Fibroblast of pulmonary artery (primary cell): ENCODE data around the gene OPRL1.
"Not testable (repeated sequence)": the region's sequence is repeated elsewhere in the genome, so short reads cannot be mapped to it uniquely, and the experiment has no call there.

ENCODE experiments used
- DNase-seq: peaks from one replicate; pipeline ENCODE4 v3.0.0-alpha.2; 2010; ENCODE audit warnings: low read depth
- H3K4me3 ChIP-seq: replicated peaks from 2 replicates; pipeline ENCODE4 v1.5.1; 2011; ENCODE audit warnings: low read depth, mild to moderate bottlenecking, control low read depth, low read length, moderate library complexity
- CTCF ChIP-seq: IDR thresholded peaks from 2 replicates; pipeline ENCODE4 v1.5.1; 2011; ENCODE audit warnings: mild to moderate bottlenecking, control low read depth, low read length, inconsistent platforms; ENCODE audit errors: missing control alignments

Gene OPRL1

GRCh38 chr20:64083804-64084684 is 4.2 kb downstream of the OPRL1 start, which contains the start of gene LKAAEAR1:
Gene LKAAEAR1 (minus strand): TSS chr20:64084398. CDS start chr20:64084219, 179 bp downstream.
- TF ChIP-seq CTCF: no peak
- no peak for DNase-seq
- peak within 1 kb of the TSS; percentile 37 for H3K4me3 ChIP-seq

DNA sequence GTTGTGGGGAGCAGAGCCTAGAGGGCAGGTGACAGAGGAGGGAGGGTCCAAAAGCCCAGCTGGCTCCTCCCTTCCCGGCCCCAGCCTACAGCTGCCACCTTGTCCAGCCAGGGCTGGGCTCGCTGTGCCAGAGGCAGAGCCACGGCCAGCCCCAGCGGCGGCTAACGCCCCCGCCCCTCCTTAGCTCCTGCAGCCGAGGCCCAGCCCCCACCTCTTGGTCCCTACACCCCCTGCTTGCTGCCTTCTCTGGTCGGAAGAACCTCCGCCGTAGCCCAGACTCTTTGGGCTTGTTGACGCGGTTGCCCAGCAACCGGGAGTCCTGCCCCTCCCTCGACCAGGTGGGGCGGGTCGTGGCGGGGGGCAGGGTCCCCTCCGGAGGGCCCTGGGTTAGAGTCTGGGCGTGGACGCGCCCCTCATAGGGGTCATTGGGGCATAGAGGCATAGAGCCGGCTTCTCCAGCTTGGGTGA is 4.8 kb downstream of the OPRL1 start:
- no peak for DNase-seq
- H3K4me3 ChIP-seq: no peak overlapping the region
- no peak for TF ChIP-seq CTCF

DNA sequence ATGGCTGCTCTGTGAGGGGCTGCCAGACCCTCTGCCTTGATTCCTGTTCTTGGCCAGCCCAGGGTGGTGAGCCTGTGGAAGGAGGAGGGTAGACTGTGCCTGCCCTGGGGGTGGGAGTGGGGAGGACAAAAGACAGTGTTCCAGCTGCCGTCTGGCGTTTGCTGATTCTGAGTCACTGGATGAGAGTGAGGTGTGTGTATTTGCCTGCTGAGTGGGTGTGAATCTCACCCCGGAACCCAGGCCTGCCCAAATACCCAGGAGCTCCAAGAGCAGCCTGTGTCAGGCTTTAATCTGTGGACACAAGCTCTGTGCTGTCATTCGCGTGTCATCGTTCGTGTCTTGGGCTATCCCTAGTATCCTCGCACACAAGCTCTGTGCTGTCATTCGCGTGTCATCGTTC is 6.9 kb downstream of the OPRL1 start:
- H3K4me3 ChIP-seq: no peak overlapping the region
- no peak for TF ChIP-seq CTCF
- DNase-seq: no peak

DNA sequence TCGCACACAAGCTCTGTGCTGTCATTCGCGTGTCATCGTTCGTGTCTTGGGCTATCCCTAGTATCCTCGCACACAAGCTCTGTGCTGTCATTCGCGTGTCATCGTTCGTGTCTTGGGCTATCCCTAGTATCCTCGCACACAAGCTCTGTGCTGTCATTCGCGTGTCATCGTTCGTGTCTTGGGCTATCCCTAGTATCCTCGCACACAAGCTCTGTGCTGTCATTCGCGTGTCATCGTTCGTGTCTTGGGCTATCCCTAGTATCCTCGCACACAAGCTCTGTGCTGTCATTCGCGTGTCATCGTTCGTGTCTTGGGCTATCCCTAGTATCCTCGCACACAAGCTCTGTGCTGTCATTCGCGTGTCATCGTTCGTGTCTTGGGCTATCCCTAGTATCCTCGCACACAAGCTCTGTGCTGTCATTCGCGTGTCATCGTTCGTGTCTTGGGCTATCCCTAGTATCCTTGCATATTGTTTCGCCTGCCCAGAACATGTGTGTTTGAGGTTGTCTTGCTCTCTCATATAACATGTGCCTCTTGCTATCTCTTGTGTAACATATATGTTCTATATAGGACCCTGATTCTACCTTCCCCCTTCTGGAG is 7.4 kb downstream of the OPRL1 start:
- H3K4me3 ChIP-seq, DNase-seq: not testable (repeated sequence)

DNA sequence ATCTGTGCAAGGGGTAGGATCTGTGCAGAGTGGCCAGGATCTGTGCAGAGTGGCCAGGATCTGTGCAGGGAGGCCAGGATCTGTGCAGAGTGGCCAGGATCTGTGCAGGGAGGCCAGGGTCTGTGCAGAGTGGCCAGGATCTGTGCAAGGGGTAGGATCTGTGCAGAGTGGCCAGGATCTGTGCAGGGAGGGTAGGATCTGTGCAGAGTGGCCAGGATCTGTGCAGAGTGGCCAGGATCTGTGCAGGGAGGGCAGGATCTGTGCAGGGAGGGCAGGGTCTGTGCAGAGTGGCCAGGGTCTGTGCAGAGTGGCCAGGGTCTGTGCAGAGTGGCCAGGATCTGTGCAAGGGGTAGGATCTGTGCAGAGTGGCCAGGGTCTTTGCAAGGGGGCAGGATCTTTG is 8.7 kb downstream of the OPRL1 start:
- not testable (repeated sequence) for DNase-seq, H3K4me3 ChIP-seq

GRCh38 chr20:64090165-64090564 is 10.3 kb downstream of the OPRL1 start:
- no peak for TF ChIP-seq CTCF
- no peak overlapping the region for H3K4me3 ChIP-seq
- no peak for DNase-seq

GRCh38 chr20:64091340-64091739 is 11.5 kb downstream of the OPRL1 start:
- TF ChIP-seq CTCF: no peak
- H3K4me3 ChIP-seq: no peak overlapping the region
- DNase-seq: no peak

DNA sequence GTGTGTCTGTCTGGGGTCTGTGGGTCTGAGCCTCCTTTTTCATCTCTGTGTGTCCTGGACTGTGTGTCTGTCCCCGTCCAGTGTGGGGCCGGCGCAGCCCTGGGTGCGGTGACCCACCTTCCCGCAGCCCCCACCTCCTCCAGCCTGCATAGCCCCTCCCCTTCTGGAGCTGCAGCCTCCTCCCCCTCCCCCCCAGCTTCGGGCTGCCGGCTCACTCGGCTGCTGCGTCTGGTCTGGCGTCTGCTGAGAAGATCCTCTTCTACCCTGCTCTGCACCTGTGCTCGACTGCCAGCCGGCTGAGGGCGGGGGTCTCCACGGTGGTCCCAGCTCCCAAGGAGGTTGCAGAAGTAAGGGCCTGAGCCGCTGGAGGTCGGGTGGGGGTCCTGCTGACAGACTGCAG is 11.9 kb downstream of the OPRL1 start:
- no peak for TF ChIP-seq CTCF
- no peak for DNase-seq
- H3K4me3 ChIP-seq: no peak overlapping the region
